SK-N-SH (cell line): ENCODE data around the gene GBX1.

Source experiments
- GABPA ChIP-seq: IDR thresholded peaks from 2 replicates; pipeline ENCODE4 v1.4.0; 2012; ENCODE audit warnings: low read depth, mild to moderate bottlenecking
- JUND ChIP-seq: IDR thresholded peaks from 2 replicates; pipeline ENCODE4 v1.4.0; 2012
- RCOR1 ChIP-seq: fragments of 150-350 bp; IDR thresholded peaks from 2 replicates; pipeline ENCODE4 v1.6.1; 2017; ENCODE audit warnings: antibody characterized with exemption, low read length
- YY1 ChIP-seq: IDR thresholded peaks from 2 replicates; pipeline ENCODE4 v1.4.0; 2012; ENCODE audit warnings: low read depth, mild to moderate bottlenecking
- TF ChIP-seq, protein P1 (sequence below): fragments of 200-600 bp; sonication (generic); IDR thresholded peaks from 2 replicates; pipeline ENCODE4 v1.6.1; 2017; ENCODE audit warnings: antibody characterized with exemption, mild to moderate bottlenecking, moderate library complexity

DNA sequence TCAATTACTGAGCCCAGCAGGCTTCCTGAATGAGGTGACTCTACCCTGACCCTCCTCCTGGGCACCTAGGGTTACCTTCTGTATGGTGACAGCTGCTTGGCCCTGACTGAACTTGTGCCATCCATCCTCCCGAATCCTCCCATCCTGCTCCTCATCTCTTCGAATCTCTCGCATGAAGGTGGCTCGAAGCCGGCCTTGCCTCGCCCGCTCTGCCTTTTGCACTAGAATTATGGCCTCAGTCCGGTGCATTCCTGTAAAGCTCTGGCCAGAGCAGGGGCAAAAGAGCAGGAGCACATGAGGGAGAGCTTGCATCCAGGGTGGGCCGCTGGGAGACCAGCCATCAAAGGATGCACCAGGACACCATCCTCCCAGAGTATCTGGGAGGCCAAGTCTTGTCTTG, 35.3 kb upstream of the GBX1 start:
- TF ChIP-seq YY1 (no peak), RCOR1 (no peak), JUND (no peak), GABPA (no peak)
- TF ChIP-seq, protein P1, sequence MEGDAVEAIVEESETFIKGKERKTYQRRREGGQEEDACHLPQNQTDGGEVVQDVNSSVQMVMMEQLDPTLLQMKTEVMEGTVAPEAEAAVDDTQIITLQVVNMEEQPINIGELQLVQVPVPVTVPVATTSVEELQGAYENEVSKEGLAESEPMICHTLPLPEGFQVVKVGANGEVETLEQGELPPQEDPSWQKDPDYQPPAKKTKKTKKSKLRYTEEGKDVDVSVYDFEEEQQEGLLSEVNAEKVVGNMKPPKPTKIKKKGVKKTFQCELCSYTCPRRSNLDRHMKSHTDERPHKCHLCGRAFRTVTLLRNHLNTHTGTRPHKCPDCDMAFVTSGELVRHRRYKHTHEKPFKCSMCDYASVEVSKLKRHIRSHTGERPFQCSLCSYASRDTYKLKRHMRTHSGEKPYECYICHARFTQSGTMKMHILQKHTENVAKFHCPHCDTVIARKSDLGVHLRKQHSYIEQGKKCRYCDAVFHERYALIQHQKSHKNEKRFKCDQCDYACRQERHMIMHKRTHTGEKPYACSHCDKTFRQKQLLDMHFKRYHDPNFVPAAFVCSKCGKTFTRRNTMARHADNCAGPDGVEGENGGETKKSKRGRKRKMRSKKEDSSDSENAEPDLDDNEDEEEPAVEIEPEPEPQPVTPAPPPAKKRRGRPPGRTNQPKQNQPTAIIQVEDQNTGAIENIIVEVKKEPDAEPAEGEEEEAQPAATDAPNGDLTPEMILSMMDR: no peak
